Epithelial cell of prostate (primary cell): ENCODE measurements around the gene PCDHGA10.
"Not testable (repeated sequence)": the region's sequence is repeated elsewhere in the genome, so short reads cannot be mapped to it uniquely, and the experiment has no call there.

Experiments used
- DNase-seq: peaks from one replicate; pipeline ENCODE4 v3.0.0-alpha.2; 2011; ENCODE audit warnings: low read depth, low spot score
- H3K27ac ChIP-seq: fragments of 450-650 bp; 2 replicates; pipeline ENCODE4 v1.5.1; 2017; ENCODE audit warnings: mild to moderate bottlenecking

Gene PCDHGA10

DNA sequence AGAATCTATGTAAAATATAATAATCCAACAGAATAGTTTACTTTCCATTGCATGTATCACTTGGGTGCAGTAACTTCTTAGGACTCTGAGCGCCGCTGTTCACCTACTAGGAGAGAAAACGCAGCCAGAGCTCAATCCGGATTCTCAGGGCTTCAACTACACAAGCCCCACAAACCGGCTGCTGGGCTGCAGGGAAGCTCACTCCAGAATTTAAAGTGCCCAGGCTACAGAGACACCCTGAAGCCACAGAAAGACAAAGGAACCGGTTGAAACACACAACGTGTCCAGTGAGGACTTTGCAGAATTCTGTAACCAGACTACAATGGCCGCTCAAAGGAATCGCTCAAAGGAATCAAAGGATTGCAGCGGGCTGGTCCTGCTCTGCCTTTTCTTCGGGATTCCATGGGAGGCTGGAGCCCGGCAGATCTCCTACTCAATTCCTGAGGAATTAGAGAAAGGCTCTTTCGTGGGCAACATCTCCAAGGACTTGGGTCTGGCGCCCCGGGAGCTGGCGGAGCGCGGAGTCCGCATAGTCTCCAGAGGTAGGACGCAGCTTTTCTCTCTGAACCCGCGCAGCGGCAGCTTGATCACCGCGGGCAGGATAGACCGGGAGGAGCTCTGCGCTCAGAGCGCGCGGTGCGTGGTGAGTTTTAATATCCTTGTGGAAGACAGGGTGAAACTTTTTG is at the start of gene PCDHGA10:
Gene PCDHGA10 (plus strand): TSS at position 134 of the 686 bp plus-strand sequence. CDS start 189 bp downstream, at position 323.
- DNase-seq = no peak
- no peak within 1 kb of the TSS for H3K27ac ChIP-seq

DNA sequence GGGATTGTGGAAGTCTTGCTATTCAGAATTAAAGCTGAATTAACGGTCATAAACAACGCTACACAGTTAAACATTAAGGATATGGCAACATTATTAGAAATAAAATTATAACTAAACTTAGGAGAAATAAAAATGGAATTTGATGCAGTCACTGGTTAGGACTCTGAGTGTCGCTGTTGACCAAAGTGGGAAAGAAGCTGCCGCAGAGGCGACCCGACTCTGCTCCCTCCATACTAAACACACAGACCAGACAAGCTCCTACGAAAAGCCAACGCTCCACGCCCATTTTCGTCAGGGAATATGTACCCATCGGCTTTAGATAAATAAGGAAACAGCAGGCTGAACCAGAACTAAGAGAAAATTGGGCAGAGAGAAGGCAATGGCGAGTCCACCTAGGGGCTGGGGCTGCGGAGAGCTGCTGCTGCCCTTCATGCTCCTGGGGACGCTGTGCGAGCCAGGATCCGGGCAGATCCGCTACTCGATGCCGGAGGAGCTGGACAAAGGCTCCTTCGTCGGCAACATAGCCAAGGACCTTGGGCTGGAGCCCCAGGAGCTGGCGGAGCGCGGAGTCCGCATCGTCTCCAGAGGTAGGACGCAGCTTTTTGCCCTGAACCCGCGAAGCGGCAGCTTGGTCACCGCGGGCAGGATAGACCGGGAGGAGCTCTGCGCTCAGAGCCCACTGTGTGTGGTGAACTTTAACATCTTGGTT is 48.7 kb upstream of the PCDHGA10 start, which contains the start of gene PCDHGA5:
Gene PCDHGA5 (plus strand): TSS at position 211 of the 709 bp plus-strand sequence. CDS start 169 bp downstream, at position 380.
- DNase-seq = no peak
- no peak within 1 kb of the TSS for H3K27ac ChIP-seq

DNA sequence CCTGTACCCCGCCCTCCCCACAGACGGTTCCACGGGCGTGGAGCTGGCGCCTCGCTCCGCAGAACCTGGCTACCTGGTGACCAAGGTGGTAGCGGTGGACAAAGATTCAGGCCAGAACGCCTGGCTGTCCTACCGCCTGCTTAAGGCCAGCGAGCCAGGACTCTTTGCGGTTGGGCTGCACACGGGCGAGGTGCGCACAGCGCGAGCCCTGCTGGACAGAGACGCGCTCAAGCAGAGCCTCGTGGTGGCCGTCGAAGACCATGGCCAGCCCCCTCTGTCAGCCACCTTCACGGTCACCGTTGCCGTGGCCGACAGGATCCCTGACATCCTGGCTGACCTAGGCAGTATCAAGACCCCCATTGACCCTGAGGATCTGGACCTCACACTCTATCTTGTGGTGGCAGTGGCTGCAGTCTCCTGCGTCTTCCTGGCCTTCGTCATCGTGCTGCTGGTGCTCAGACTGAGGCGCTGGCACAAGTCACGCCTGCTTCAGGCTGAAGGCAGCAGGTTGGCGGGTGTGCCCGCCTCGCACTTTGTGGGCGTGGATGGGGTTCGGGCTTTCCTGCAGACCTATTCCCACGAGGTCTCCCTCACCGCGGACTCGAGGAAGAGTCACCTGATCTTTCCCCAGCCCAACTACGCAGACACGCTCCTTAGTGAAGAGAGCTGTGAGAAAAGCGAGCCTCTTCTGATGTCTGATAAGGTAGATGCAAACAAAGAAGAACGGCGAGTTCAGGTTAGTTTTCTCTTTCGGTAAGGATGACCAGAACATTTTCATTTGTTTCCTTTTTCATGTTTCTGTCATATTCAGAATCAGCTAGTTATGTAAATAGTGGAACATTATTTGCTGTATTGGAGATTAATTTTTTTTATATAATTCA is 46.5 kb upstream of the PCDHGA10 start:
- H3K27ac ChIP-seq = no peak overlapping the region
- no peak for DNase-seq

DNA sequence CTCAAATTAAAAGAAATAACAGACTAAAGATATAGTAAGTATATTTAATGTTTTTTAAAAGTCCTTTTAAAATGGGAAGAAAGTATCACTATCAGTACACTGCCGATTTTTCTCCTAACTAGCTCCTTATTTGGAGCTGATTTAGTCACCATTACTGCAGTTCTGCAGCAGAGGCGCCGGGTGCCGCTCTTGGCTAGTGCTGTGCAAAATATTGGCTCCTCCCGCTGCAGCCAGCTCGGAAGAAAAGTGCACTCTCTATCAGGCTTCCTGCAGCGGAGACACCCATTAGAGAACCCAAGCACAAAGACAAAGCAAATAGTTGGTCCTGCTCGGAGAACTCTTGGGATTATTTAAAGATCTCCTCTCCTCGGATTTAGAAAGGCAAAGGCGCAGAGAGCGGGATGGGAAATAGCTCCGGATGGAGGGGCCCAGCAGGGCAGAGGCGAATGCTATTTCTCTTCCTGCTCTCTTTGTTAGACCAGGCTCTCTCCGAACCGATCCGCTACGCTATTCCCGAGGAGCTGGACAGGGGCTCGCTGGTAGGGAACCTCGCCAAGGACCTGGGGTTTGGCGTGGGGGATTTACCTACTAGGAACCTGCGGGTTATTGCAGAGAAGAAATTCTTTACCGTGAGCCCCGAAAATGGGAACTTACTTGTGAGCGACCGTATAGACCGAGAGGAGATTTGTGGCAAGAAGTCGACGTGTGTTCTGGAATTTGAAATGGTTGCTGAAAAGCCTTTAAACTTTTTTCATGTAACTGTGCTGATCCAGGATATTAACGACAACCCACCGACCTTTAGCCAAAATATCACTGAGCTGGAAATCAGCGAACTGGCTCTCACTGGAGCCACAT is 42.6 kb upstream of the PCDHGA10 start, which contains the start of gene PCDHGB3:
Gene PCDHGB3 (plus strand): TSS at position 249 of the 855 bp plus-strand sequence. CDS start 153 bp downstream, at position 402.
- no peak for DNase-seq
- no peak within 1 kb of the TSS for H3K27ac ChIP-seq

DNA sequence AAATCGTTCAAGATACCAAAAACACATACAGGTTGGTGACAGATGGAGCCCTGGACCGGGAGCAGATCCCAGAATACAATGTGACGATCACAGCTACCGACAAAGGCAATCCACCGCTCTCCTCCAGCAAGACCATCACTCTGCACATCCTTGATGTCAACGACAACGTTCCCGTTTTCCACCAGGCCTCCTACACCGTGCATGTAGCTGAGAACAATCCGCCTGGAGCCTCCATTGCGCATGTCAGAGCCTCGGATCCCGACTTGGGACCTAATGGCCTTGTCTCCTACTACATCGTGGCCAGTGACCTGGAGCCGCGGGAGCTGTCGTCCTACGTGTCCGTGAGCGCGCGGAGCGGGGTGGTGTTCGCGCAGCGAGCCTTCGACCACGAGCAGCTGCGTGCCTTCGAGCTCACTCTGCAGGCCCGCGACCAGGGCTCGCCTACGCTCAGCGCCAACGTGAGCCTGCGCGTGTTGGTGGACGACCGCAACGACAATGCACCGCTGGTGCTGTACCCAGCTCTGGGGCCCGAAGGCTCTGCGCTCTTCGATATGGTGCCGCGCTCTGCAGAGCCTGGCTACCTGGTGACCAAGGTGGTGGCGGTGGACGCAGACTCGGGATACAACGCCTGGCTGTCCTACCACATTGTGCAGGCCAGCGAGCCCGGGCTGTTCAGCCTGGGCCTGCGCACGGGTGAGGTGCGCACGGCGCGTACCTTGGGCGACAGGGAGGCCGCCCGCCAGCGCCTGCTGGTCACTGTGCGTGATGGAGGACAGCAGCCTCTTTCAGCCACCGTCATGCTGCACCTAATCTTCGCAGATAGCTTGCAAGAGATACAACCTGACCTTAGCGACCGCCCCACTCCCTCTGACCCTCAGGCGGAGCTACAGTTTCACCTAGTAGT is 41.0 kb upstream of the PCDHGA10 start:
- H3K27ac ChIP-seq = no peak overlapping the region
- no peak for DNase-seq

DNA sequence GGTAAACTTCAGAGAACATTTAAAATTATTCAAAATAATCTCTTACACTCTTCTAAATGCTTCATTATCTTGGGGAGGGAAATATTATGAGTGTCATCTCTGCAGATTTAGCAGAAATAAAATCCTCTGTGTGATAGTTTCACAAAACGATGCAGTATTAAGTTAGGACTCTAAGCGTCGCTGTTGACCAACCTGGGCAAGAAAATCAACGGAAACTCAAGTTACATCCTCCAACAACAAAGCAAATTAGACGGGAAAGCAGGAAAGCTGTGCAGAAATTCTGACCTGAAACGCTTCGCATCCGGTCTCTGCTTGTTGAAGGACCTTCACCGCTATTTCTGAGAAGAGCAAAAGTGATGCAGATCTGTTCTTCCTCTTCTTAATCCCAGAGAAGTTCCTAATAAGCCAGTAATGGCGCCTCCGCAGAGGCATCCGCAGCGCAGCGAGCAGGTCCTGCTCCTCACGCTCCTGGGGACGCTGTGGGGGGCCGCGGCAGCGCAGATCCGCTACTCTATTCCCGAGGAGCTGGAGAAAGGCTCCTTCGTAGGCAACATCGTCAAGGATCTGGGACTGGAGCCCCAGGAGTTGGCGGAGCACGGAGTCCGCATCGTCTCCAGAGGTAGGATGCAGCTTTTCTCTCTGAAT is 39.0 kb upstream of the PCDHGA10 start, which contains the start of gene PCDHGA6:
Gene PCDHGA6 (plus strand): TSS at position 219 of the 645 bp plus-strand sequence. CDS start 193 bp downstream, at position 412.
- H3K27ac ChIP-seq = no peak within 1 kb of the TSS
- DNase-seq = no peak

DNA sequence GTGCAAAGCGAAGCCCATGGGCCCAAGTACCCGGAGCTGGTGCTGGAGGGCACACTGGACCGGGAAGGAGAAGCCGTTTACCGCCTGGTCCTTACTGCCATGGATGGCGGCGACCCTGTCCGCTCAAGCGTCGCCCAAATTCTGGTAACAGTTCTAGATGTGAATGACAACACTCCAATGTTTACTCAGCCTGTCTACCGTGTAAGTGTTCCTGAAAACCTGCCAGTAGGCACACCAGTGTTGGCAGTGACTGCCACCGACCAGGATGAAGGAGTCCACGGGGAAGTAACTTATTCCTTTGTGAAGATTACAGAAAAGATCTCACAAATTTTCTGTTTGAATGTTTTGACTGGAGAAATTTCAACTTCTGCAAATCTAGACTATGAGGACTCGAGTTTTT is 38.2 kb upstream of the PCDHGA10 start:
- DNase-seq = no peak

DNA sequence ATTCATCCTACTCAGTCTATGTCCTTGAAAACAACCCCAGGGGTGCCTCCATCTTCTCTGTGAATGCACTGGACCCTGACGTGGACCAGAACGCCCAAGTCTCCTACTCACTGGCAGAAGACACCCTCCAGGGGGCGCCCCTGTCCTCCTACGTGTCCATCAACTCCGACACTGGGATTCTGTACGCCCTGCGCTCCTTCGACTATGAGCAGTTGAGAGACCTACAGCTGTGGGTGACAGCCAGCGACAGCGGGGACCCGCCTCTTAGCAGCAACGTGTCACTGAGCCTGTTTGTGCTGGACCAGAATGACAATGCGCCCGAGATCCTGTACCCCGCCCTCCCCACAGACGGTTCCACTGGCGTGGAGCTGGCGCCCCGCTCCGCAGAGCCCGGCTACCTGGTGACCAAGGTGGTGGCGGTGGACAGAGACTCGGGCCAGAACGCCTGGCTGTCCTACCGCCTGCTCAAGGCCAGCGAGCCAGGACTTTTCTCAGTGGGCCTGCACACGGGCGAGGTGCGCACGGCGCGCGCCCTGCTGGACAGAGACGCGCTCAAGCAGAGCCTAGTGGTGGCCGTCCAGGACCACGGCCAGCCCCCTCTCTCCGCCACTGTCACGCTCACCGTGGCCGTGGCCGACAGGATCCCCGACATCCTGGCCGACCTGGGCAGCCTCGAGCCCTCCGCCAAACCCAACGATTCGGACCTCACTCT is 37.2 kb upstream of the PCDHGA10 start:
- H3K27ac ChIP-seq, DNase-seq: not testable (repeated sequence)

More for the DNA sequence above, 38.2 kb upstream of the PCDHGA10 start:
- no peak overlapping the region for H3K27ac ChIP-seq

DNA sequence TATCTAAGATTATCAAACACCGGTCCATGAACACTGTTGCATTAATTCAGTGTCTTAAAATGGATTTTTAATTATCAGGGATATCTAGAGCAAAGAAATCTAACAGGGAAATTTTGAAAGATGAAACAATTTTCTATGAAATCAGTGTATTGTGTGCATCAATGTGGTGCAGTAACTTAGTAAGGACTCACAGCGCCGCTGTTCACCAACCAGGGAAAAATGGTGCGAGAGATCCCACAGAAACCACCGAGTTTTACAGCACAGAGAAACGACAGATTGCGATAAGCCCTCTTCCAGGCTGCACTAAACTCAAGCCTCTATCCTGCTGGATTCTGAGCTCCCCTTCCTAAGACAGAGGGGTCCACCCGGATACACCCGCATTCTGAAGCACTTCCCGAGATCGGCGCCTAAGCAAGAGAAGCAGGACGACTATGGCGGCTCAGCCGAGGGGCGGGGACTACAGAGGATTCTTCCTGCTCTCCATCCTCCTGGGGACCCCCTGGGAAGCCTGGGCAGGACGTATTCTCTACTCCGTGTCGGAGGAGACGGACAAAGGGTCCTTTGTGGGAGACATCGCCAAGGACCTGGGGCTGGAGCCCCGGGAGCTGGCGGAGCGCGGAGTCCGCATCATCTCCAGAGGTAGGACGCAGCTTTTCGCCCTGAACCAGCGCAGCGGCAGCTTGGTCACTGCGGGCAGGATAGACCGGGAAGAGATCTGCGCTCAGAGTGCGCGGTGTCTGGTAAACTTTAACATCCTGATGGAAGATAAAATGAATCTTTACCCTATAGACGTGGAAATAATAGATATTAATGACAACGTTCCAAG is 30.1 kb upstream of the PCDHGA10 start, which contains the start of gene PCDHGA7:
Gene PCDHGA7 (plus strand): TSS at position 274 of the 826 bp plus-strand sequence. CDS start 158 bp downstream, at position 432.
- no peak within 1 kb of the TSS for H3K27ac ChIP-seq
- DNase-seq = no peak

DNA sequence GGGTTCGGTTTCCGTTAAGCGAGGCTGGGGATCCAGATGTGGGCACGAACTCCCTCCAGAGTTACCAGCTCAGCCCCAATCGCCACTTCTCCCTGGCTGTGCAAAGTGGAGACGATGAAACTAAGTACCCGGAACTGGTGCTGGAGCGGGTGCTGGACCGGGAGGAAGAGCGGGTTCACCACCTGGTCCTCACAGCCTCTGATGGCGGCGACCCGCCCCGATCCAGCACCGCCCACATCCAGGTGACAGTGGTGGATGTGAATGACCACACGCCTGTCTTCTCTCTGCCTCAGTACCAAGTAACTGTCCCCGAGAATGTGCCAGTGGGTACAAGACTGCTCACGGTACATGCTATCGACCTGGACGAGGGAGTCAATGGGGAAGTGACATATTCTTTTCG is 29.4 kb upstream of the PCDHGA10 start:
- H3K27ac ChIP-seq = no peak overlapping the region

DNA sequence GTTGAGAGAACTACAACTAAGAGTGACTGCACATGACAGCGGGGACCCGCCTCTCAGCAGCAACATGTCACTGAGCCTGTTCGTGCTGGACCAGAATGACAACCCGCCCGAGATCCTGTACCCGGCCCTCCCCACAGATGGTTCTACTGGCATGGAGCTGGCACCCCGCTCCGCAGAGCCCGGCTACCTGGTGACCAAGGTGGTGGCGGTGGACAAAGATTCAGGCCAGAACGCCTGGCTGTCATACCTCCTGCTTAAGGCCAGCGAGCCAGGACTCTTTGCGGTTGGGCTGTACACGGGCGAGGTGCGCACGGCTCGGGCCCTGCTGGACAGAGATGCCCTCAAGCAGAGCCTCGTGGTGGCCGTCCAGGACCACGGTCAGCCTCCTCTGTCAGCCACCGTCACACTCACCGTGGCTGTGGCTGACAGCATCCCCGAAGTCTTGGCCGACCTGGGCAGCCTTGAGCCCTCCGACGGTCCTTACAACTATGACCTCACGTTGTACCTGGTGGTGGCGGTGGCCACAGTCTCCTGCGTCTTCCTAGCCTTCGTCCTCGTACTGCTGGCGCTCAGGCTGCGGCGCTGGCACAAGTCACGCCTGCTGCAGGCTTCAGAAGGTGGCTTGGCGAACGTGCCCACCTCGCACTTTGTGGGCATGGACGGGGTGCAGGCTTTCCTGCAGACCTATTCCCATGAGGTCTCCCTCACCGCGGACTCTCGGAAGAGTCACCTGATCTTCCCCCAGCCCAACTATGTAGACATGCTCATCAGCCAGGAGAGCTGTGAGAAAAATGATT is 28.1 kb upstream of the PCDHGA10 start:
- DNase-seq = no peak

More for the DNA sequence above, 29.4 kb upstream of the PCDHGA10 start:
- DNase-seq = no peak

DNA sequence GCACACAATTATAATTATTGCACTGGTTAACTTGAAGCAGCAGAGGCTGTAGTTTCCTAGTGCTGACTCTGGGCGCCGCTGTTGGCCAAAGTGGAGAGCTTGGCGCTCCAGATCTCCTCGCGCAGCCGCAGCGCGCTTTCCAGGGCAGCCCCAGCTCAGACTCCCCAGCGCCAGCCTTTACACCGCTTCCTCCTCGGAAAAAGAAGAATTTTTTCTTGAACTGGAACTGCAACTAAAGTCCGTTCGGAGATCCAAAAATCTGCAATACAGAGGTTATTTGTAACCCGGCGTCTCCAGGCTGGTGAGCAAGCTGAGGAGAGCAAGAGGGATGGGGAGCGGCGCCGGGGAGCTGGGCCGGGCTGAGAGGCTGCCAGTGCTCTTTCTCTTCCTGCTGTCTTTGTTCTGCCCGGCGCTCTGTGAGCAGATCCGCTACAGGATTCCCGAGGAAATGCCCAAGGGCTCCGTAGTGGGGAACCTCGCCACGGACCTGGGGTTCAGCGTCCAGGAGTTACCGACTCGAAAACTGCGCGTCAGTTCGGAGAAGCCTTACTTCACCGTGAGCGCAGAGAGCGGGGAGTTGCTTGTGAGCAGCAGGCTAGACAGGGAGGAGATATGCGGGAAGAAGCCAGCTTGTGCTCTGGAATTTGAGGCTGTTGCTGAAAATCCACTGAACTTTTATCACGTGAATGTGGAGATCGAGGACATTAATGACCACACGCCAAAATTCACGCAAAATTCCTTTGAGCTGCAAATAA is 25.1 kb upstream of the PCDHGA10 start, which contains the start of gene PCDHGB4:
Gene PCDHGB4 (plus strand): TSS at position 142 of the 755 bp plus-strand sequence. CDS start 187 bp downstream, at position 329.
- not testable (repeated sequence) for H3K27ac ChIP-seq, DNase-seq

More for the DNA sequence above, 28.1 kb upstream of the PCDHGA10 start:
- H3K27ac ChIP-seq = no peak overlapping the region

DNA sequence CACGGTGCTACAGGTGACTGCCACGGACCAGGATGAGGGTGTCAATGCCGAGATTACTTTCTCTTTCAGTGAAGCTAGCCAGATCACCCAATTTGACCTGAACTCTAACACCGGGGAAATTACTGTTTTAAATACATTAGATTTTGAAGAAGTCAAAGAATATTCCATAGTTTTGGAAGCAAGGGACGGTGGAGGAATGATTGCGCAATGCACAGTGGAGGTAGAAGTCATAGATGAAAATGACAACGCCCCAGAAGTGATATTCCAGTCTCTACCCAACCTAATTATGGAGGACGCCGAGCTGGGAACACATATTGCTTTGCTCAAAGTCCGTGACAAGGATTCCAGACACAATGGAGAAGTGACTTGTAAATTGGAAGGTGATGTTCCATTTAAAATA is 24.1 kb upstream of the PCDHGA10 start:
- DNase-seq = no peak
- H3K27ac ChIP-seq = no peak overlapping the region

DNA sequence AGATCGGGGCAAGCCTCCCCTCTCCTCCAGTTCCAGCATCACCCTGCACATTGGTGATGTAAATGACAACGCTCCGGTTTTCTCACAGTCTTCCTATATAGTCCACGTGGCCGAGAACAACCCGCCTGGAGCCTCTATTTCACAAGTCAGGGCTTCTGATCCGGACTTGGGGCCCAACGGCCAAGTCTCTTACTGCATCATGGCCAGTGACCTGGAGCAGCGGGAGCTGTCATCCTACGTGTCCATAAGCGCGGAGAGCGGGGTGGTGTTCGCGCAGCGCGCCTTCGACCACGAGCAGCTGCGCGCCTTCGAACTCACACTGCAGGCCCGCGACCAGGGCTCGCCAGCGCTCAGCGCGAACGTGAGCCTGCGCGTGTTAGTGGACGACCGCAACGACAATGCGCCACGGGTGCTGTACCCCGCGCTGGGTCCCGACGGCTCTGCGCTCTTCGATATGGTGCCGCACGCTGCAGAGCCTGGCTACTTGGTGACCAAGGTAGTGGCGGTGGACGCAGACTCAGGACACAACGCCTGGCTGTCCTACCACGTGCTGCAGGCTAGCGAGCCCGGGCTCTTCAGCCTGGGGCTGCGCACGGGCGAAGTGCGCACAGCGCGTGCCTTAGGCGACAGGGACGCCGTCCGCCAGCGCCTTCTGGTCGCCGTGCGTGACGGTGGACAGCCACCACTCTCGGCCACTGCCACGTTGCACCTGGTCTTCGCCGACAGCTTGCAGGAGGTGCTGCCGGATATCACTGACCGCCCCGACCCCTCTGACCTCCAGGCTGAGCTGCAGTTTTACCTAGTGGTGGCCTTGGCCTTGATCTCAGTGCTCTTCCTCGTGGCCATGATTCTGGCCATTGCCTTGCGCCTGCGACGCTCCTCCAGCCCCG is 23.4 kb upstream of the PCDHGA10 start:
- H3K27ac ChIP-seq = no peak overlapping the region

More for the DNA sequence above, 23.4 kb upstream of the PCDHGA10 start:
- no peak for DNase-seq
